Skeletal muscle tissue (tissue), 5 donors: ENCODE data around the gene ZNF771. TPM values are rescaled to one million over a fixed set of nuclear protein-coding genes. Genes with fewer than 3 reads are reported as not detected.
"Not testable (repeated sequence)": the region's sequence is repeated elsewhere in the genome, so short reads cannot be mapped to it uniquely, and the experiment has no call there.

Experiments used
- H3K27ac ChIP-seq: one replicate; pipeline ENCODE4 v1.7.0; 2013; ENCODE audit warnings: mild to moderate bottlenecking, low read depth, low read length, inconsistent platforms
- H3K27me3 ChIP-seq, 3 donors: one replicate each; pipeline ENCODE4 v1.7.0; 2013; ENCODE audit warnings: low read length in 3 of 3; ENCODE audit not compliant: control insufficient read depth in 3 of 3, insufficient read depth in 3 of 3
- H3K36me3 ChIP-seq, 3 donors: one replicate each; pipeline ENCODE4 v1.7.0; 2013; ENCODE audit warnings: low read length in 3 of 3; ENCODE audit not compliant: control insufficient read depth in 3 of 3, insufficient read depth in 3 of 3
- H3K4me1 ChIP-seq, 3 donors: one replicate each; pipeline ENCODE4 v1.7.0; 2013; ENCODE audit warnings: low read length in 3 of 3, mild to moderate bottlenecking in 3 of 3; ENCODE audit not compliant: control insufficient read depth in 3 of 3, insufficient read depth in 3 of 3
- H3K4me3 ChIP-seq, 3 donors: one replicate each; pipeline ENCODE4 v1.7.0; 2013; ENCODE audit warnings: low read length in 3 of 3
- H3K9ac ChIP-seq, 3 donors: one replicate each; pipeline ENCODE4 v1.7.0; 2013; ENCODE audit warnings: low read length in 3 of 3, mild to moderate bottlenecking in 3 of 3, moderate library complexity in 2 of 3, low read depth in 1 of 3
- H3K9me3 ChIP-seq, 3 donors: one replicate each; pipeline ENCODE4 v1.7.0; 2013; ENCODE audit warnings: low read length in 3 of 3; ENCODE audit not compliant: control insufficient read depth in 3 of 3
- small RNA-seq: library from RNA; depleted of rRNA; stranded (forward); fragments of <200 nt; gene quantifications from one replicate; pipeline ENCODE3, GENCODE V24; 2014
- total RNA-seq: library from RNA; depleted of rRNA; stranded (reverse); fragments of >200 nt; gene quantifications from one replicate; pipeline ENCODE4 v1.2.3, GENCODE V29; 2014
- donor health status: Osteomylitis.

ZNF771 gene
- total RNA-seq, 1 donor from 2014 or later = 5.2 TPM

DNA sequence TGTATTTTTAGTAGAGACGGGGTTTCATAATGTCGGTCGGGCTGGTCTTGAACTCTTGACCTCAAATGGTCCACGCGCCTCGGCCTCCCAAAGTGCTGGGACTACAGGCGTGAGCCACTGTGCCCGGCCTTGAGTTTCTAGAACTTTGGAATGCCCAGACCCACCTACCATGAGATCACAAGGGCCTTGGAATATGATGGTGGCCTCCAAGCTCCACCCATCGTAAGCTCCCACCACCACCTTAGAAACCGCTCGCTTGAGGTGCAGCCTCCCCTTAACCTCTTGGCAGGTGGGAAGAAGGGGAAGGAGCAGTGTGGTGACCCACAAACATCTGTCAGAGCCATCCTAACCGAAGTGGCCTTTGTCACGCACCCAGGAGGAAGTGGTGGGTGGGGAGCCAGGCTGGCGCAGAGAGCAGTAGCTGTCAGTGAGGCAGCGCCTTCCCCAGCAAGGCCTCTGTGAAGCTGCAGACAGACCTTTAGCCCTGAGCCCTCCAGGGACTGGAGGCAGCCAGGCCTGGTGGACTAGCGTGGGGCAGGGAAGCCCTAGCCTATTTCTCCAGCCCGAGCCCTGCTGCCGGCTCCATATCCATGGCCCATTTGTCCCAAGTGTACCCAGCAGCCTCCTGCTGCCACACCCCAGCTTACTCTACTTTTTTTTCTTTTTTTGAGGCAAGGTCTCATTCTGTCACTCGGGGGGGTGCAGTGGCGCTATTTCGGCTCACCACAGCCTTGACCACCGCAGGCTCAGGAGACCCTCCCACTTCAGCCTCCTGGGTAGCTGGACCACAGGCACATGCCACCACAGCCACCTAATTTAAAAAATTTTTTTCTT lies 51.4 kb downstream of the ZNF771 start:
- H3K27ac ChIP-seq = no peak overlapping the region
- no peaks in the 10 kb centered on the region for H3K36me3 ChIP-seq
- H3K9me3 ChIP-seq = no peaks in the 10 kb centered on the region
- no peak overlapping the region for H3K4me3 ChIP-seq
- no peak overlapping the region for H3K9ac ChIP-seq
- no peaks in the 10 kb centered on the region for H3K4me1 ChIP-seq
- no peaks in the 10 kb centered on the region for H3K27me3 ChIP-seq

DNA sequence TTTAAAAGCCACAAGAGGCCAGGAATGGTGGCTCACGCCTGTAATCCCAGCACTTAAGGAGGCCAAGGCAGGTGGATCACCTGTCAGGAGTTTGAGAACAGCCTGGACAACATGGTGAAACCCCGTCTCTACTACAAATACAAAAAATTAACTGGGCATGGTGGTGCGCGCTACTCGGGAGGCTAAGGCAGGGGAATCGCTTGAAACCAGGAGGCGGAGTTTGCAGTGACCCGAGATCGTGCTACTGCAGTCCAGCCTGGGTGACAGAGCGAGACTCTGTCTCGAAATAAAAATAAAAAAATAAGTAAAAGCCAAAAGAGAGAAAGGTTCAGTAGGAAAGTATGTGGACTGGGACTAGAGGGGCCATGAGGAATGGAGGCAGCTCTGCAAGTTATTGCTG lies 52.0 kb downstream of the ZNF771 start:
- Histone ChIP-seq H3K9ac (no peak overlapping the region), H3K36me3 (no peaks in the 10 kb centered on the region), H3K27me3 (no peaks in the 10 kb centered on the region), H3K4me1 (no peaks in the 10 kb centered on the region), H3K9me3 (no peaks in the 10 kb centered on the region), H3K27ac (no peak overlapping the region), H3K4me3 (no peak overlapping the region)

DNA sequence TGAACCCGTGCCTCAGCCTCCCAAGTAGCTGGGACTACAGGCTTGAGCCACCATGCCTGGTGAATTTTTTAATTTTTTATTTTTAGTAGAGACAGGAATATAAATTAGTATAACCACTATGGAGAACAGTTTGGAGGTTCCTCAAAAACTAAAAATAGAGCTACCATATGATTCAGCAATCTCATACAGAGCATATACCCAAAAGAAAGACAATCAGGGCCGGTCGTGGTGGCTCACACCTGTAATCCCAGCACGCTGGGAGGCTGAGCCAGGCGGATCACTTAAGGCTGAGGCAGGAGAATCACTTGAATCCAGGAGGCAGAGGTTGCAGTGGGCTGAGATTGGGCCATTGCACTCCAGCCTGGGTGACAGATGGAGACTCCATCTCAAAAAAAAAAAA lies 54.0 kb downstream of the ZNF771 start:
- not testable (repeated sequence) for H3K9me3 ChIP-seq, H3K27ac ChIP-seq, H3K4me3 ChIP-seq, H3K36me3 ChIP-seq, H3K9ac ChIP-seq, H3K4me1 ChIP-seq, H3K27me3 ChIP-seq

GRCh38 chr16:30464078-30464477 lies 56.7 kb downstream of the ZNF771 start:
- H3K4me1 ChIP-seq = no peaks in the 10 kb centered on the region
- H3K9me3 ChIP-seq = no peaks in the 10 kb centered on the region
- no peak overlapping the region for H3K27ac ChIP-seq
- no peak overlapping the region for H3K4me3 ChIP-seq
- no peak overlapping the region for H3K9ac ChIP-seq
- no peaks in the 10 kb centered on the region for H3K27me3 ChIP-seq
- H3K36me3 ChIP-seq = no peaks in the 10 kb centered on the region

Small RNA genes lying within 50 kb of the gene (small RNA-seq; reads per million reads assigned to genes)
- not detected for gene RF00019
- not detected for gene RF00406

Other genes with a start within 250 kb of the ZNF771 start
- 8.4 TPM for gene CORO1A, start 224.0 kb upstream of the ZNF771 start, total RNA-seq
- gene BOLA2B, start 213.9 kb upstream of the ZNF771 start, total RNA-seq = 23.5 TPM
- gene SLX1A, start 213.7 kb upstream of the ZNF771 start, total RNA-seq = 11.0 TPM
- 1.6 TPM for gene SULT1A3, start 208.4 kb upstream of the ZNF771 start, total RNA-seq
- 3.7 TPM for gene NPIPB13, start 159.1 kb upstream of the ZNF771 start, total RNA-seq
- gene CD2BP2, start 52.3 kb upstream of the ZNF771 start, total RNA-seq = 24.5 TPM
- gene TBC1D10B, start 37.1 kb upstream of the ZNF771 start, total RNA-seq = 24.5 TPM
- 12,119 TPM for gene MYL11, start 32.8 kb upstream of the ZNF771 start, total RNA-seq
- gene SEPTIN1, start 25.0 kb upstream of the ZNF771 start, total RNA-seq = 0.52 TPM
- gene ZNF48, start 12.2 kb upstream of the ZNF771 start, total RNA-seq = 6.3 TPM
- gene DCTPP1, start 22.4 kb downstream of the ZNF771 start, total RNA-seq = 26.1 TPM
- gene SEPHS2, start 38.3 kb downstream of the ZNF771 start, total RNA-seq = 7.3 TPM
- gene ITGAL, start 65.1 kb downstream of the ZNF771 start, total RNA-seq = 4.2 TPM
- 23.5 TPM for gene ZNF768, start 119.0 kb downstream of the ZNF771 start, total RNA-seq
- gene ZNF747, start 127.3 kb downstream of the ZNF771 start, total RNA-seq = 8.4 TPM
- gene ZNF764, start 150.8 kb downstream of the ZNF771 start, total RNA-seq = 3.7 TPM
- 5.7 TPM for gene ZNF688, start 164.1 kb downstream of the ZNF771 start, total RNA-seq
- gene ZNF785, start 178.1 kb downstream of the ZNF771 start, total RNA-seq = 10.4 TPM
- gene ZNF689, start 202.8 kb downstream of the ZNF771 start, total RNA-seq = 4.7 TPM
- 6.8 TPM for gene PRR14, start 243.4 kb downstream of the ZNF771 start, total RNA-seq